ENCODE results near the gene IGFL2. TPM values are rescaled to one million over a fixed set of nuclear protein-coding genes. Genes with fewer than 3 reads are reported as not detected.
"Not testable (repeated sequence)": the region's sequence is repeated elsewhere in the genome, so short reads cannot be mapped to it uniquely, and the experiment has no call there.

Gene IGFL2
- total RNA-seq, 1 donor from 2014 or later = not detected

DNA sequence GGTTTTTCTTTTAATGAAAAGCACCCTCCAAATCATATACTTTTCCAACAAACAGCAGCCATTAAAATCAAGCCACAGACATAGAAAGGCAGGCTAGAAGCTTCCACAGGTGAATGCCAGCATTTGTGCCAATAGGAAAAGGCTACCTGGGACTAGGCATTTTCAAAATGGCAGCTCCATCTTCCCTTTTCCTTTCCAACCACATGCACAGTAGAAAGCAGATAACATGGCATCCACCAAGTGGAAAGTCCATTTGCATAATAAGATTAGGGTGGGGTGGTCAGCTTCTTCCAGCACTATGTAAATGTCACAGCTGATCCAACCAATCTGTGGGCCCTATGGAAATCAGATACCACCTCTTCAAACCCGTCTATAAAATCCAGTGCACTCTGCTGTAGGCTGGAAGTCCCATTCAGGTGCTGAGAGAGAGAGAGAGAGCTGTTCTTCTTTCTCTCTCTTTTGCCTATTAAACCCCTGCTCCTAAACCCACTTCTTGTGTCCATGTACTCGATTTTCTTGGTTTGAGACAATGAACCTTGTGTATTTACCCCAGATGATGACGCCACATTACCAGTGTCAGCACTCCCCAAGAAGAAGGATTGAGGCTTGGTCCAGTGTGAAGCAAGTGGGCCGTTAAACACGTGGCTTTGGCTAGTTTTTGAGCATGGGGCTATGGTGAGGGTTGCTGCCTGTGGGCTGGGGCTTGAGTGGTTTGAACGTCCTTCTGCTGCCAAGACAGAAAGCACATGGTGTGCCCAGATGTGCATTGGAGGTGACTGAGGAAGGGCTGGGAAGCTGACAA, 57.3 kb downstream of the IGFL2 start:
- no peak for DNase-seq (ENCODE audit: low spot score in 2 of 2)
- no peaks in the 10 kb centered on the region for H3K27me3 ChIP-seq
- no peak overlapping the region for H3K4me3 ChIP-seq

GRCh38 chr19:46206176-46206575, 58.1 kb downstream of the IGFL2 start:
- intact Hi-C loops (cut with DNase I) = no loop called here
- no peaks in the 10 kb centered on the region for H3K9me3 ChIP-seq

More for the DNA sequence above, 57.3 kb downstream of the IGFL2 start:
- no peak for TF ChIP-seq CTCF (IDR thresholded peaks at IDR 0.05)
- no peaks in the 10 kb centered on the region for H3K4me1 ChIP-seq
- intact Hi-C loops (cut with DNase I) = no loop called here
- no peaks in the 10 kb centered on the region for H3K36me3 ChIP-seq
- H3K9me3 ChIP-seq = no peaks in the 10 kb centered on the region
- no peak overlapping the region for H3K27ac ChIP-seq

DNA sequence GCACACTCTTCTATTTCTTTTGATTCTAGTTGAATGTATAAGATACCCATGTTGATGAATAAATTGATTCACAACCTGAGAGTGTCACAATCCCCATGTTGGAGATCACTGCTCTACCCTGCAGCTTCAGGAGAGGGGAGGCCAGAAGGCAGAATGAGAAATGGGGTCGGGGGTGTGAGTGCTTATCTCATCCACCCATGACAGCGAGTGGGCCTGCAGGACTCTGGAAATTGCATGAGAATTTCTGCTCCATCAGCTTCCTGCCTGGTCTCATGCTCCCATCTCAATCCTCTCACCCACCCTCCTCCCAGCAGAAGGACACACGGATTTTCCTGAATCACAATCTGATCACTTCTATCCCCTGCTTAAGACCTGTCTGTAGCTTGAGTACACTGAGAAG, 58.6 kb downstream of the IGFL2 start:
- H3K9me3 ChIP-seq = no peaks in the 10 kb centered on the region
- H3K4me1 ChIP-seq = peaks cover 0 to 11% of the 10 kb centered on the region in 2 donors
- no peak overlapping the region for H3K4me3 ChIP-seq
- no peak overlapping the region for H3K27ac ChIP-seq
- intact Hi-C loops (cut with DNase I) = no loop called here
- no peak for TF ChIP-seq CTCF (IDR thresholded peaks at IDR 0.05)
- H3K27me3 ChIP-seq = no peaks in the 10 kb centered on the region
- no peaks in the 10 kb centered on the region for H3K36me3 ChIP-seq
- no peak for DNase-seq (ENCODE audit: low spot score in 2 of 2)

More at GRCh38 chr19:46206176-46206575, 58.1 kb downstream of the IGFL2 start:
- H3K4me3 ChIP-seq = no peak overlapping the region
- DNase-seq (ENCODE audit: low spot score in 2 of 2) = no peak
- no peak overlapping the region for H3K27ac ChIP-seq
- no peaks in the 10 kb centered on the region for H3K36me3 ChIP-seq
- H3K4me1 ChIP-seq = peaks cover 0 to 6% of the 10 kb centered on the region in 2 donors
- no peaks in the 10 kb centered on the region for H3K27me3 ChIP-seq
- TF ChIP-seq CTCF (IDR thresholded peaks at IDR 0.05) = no peak

- DNase-seq (ENCODE audit: low spot score in 2 of 2); H3K9me3 ChIP-seq; H3K4me3 ChIP-seq; H3K27me3 ChIP-seq; intact Hi-C loops (cut with DNase I); H3K27ac ChIP-seq; H3K36me3 ChIP-seq: not testable (repeated sequence)
- peaks cover 0 to 11% of the 10 kb centered on the region in 2 donors for H3K4me1 ChIP-seq
Measured at GRCh38 chr19:46207858-46208257, 59.8 kb downstream of the IGFL2 start.

GRCh38 chr19:46209051-46209450, 61.0 kb downstream of the IGFL2 start:
- intact Hi-C loops (cut with DNase I) = no loop called here
- peaks cover 0 to 11% of the 10 kb centered on the region in 2 donors for H3K4me1 ChIP-seq
- no peaks in the 10 kb centered on the region for H3K36me3 ChIP-seq
- no peak overlapping the region for H3K27ac ChIP-seq
- no peak for TF ChIP-seq CTCF (IDR thresholded peaks at IDR 0.05)
- H3K4me3 ChIP-seq = no peak overlapping the region
- DNase-seq (ENCODE audit: low spot score in 2 of 2) = no peak
- no peaks in the 10 kb centered on the region for H3K9me3 ChIP-seq
- no peaks in the 10 kb centered on the region for H3K27me3 ChIP-seq

DNA sequence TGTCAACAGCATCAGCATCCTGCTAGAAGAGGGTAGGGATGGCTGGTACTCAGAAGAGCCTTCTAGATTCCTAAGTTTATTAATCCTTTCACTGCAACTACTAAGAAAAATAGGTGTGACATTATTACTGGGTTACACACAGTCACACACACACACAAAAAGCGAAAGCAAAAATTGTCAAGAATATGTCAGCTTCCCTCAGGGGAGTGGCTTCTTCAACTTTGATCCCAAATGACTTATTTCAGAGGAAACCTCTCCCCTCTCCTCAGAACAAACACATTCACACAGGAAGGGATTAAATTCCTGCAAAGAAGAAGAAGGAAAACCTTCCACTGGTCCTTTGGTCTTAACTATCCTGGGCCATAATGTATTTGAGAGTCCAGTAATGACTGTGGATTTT, 61.4 kb downstream of the IGFL2 start:
- no peaks in the 10 kb centered on the region for H3K9me3 ChIP-seq
- no peaks in the 10 kb centered on the region for H3K36me3 ChIP-seq
- H3K4me1 ChIP-seq = peaks cover 0 to 11% of the 10 kb centered on the region in 2 donors
- intact Hi-C loops (cut with DNase I) = no loop called here
- no peak overlapping the region for H3K27ac ChIP-seq
- TF ChIP-seq CTCF (IDR thresholded peaks at IDR 0.05) = no peak
- H3K27me3 ChIP-seq = no peaks in the 10 kb centered on the region
- no peak overlapping the region for H3K4me3 ChIP-seq
- no peak for DNase-seq (ENCODE audit: low spot score in 2 of 2)

All from ascending aorta (tissue), 2 donors.